ENCODE results near the gene DMXL2. TPM values are rescaled to one million over a fixed set of nuclear protein-coding genes. Genes with fewer than 3 reads are reported as not detected.

The DMXL2 gene
- total and polyA plus RNA-seq, 9 of the 15 experiments (the other 6 are each of a cell fraction or from before 2014, with no cell fraction given): 9.3 to 57.7 (median 30.7) TPM

DNA sequence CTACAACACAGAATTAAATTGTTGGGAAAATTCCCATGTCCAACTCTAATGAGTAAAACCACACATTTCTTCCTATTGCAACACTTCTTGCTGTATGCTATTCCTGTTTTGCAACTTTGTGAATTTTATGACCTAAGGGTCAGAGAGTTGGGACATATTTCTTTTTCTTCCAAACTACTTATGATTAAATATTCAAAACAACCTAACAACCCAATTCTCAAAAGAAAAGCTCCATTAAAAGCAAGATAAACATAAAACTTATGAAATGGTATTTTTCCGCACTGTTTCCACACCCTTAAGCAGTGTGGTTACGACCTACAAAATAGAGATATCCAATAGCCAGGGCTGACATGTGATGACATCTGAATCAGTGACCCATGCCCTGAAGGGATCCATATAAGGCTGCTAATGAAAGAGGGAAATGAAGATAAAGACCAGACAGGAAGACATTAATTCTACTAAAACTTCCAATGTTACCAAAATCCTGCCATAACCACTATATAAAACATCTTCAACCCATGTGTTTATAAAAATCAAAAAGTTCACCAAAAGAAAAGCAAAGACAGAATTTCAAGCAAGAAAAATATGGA lies 45.6 kb downstream of the DMXL2 start (continued):
- TF ChIP-seq TBP (optimal IDR thresholded peaks at IDR 0.05; ENCODE audit: low read depth, low read length) (no peak), HDAC2 (IDR thresholded peaks at IDR 0.05) (no peak), HNRNPK (IDR thresholded peaks at IDR 0.05; ENCODE audit: low read depth, low read length, poor library complexity, severe bottlenecking) (no peak), FIP1L1 (IDR thresholded peaks at IDR 0.05; ENCODE audit: low read depth, low read length, poor library complexity, severe bottlenecking) (no peak), HOXB6 (CRISPR knock-in tag; IDR thresholded peaks at IDR 0.05; ENCODE audit: borderline replicate concordance) (no peak), TCFL5 (CRISPR knock-in tag; conservative IDR thresholded peaks at IDR 0.05) (no peak), ZNF23 (CRISPR knock-in tag; IDR thresholded peaks at IDR 0.05) (no peak), ETS2 (tag; IDR thresholded peaks at IDR 0.05; ENCODE audit: borderline replicate concordance, poor library complexity, severe bottlenecking) (no peak), NCOA6 (IDR thresholded peaks at IDR 0.05) (no peak), ZBTB17 (CRISPR knock-in tag; IDR thresholded peaks at IDR 0.05) (0 out of 2 replicates have a peak, but pooled peaks have one; percentile 42), PHB (CRISPR knock-in tag; IDR thresholded peaks at IDR 0.05) (no peak), PCBP1 (IDR thresholded peaks at IDR 0.05; ENCODE audit: low read depth, low read length, poor library complexity, severe bottlenecking) (no peak), SP1 (CRISPR knock-in tag; IDR thresholded peaks at IDR 0.05) (no peak), KAT7 (CRISPR knock-in tag; IDR thresholded peaks at IDR 0.05; ENCODE audit: borderline replicate concordance) (no peak), ZNF644 (tag; IDR thresholded peaks at IDR 0.05; ENCODE audit: low read depth) (no peak; the same call in 1 of the 2 replicates), BRCA1 (IDR thresholded peaks at IDR 0.05) (no peak), BRCA1 (CRISPR knock-in tag; IDR thresholded peaks at IDR 0.05) (no peak), PRPF4 (IDR thresholded peaks at IDR 0.05; ENCODE audit: insufficient read depth, low read depth, low read length, poor library complexity, severe bottlenecking) (no peak), HDAC8 (tag; IDR thresholded peaks at IDR 0.05) (no peak), ZKSCAN3 (CRISPR knock-in tag; IDR thresholded peaks at IDR 0.05) (no peak), ZFX (CRISPR knock-in tag; IDR thresholded peaks at IDR 0.05) (no peak), KHSRP (IDR thresholded peaks at IDR 0.05) (no peak), MECOM (CRISPR knock-in tag; IDR thresholded peaks at IDR 0.05) (no peak; the same call in 1 of the 2 replicates)
- TF ChIP-seq, protein P1, sequence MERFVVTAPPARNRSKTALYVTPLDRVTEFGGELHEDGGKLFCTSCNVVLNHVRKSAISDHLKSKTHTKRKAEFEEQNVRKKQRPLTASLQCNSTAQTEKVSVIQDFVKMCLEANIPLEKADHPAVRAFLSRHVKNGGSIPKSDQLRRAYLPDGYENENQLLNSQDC (CRISPR knock-in tag; IDR thresholded peaks at IDR 0.05): no peak
- TF ChIP-seq, protein P2, sequence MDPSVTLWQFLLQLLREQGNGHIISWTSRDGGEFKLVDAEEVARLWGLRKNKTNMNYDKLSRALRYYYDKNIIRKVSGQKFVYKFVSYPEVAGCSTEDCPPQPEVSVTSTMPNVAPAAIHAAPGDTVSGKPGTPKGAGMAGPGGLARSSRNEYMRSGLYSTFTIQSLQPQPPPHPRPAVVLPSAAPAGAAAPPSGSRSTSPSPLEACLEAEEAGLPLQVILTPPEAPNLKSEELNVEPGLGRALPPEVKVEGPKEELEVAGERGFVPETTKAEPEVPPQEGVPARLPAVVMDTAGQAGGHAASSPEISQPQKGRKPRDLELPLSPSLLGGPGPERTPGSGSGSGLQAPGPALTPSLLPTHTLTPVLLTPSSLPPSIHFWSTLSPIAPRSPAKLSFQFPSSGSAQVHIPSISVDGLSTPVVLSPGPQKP (CRISPR knock-in tag; IDR thresholded peaks at IDR 0.05): no peak
- TF ChIP-seq, protein P3, sequence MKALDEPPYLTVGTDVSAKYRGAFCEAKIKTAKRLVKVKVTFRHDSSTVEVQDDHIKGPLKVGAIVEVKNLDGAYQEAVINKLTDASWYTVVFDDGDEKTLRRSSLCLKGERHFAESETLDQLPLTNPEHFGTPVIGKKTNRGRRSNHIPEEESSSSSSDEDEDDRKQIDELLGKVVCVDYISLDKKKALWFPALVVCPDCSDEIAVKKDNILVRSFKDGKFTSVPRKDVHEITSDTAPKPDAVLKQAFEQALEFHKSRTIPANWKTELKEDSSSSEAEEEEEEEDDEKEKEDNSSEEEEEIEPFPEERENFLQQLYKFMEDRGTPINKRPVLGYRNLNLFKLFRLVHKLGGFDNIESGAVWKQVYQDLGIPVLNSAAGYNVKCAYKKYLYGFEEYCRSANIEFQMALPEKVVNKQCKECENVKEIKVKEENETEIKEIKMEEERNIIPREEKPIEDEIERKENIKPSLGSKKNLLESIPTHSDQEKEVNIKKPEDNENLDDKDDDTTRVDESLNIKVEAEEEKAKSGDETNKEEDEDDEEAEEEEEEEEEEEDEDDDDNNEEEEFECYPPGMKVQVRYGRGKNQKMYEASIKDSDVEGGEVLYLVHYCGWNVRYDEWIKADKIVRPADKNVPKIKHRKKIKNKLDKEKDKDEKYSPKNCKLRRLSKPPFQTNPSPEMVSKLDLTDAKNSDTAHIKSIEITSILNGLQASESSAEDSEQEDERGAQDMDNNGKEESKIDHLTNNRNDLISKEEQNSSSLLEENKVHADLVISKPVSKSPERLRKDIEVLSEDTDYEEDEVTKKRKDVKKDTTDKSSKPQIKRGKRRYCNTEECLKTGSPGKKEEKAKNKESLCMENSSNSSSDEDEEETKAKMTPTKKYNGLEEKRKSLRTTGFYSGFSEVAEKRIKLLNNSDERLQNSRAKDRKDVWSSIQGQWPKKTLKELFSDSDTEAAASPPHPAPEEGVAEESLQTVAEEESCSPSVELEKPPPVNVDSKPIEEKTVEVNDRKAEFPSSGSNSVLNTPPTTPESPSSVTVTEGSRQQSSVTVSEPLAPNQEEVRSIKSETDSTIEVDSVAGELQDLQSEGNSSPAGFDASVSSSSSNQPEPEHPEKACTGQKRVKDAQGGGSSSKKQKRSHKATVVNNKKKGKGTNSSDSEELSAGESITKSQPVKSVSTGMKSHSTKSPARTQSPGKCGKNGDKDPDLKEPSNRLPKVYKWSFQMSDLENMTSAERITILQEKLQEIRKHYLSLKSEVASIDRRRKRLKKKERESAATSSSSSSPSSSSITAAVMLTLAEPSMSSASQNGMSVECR (CRISPR knock-in tag; IDR thresholded peaks at IDR 0.05): no peak
